Heart left ventricle (tissue), 13 donors: ENCODE measurements around the gene TIMM17A.

ENCODE experiments used
- CTCF ChIP-seq, 12 donors: fragments of 200-600 bp; sonication (generic) in 4 of 12; IDR thresholded peaks; one replicate each; pipeline versions ENCODE4 v1.5.0 to v1.8.0; 2018 to 2022; ENCODE audit warnings: antibody characterized with exemption in 12 of 12, mild to moderate bottlenecking in 5 of 12
- POLR2A ChIP-seq, 2 donors: fragments of 450-650 bp; IDR thresholded peaks; one replicate each; pipeline ENCODE4 v1.6.1; 2017; ENCODE audit warnings: antibody characterized with exemption in 2 of 2, mild to moderate bottlenecking in 2 of 2, moderate library complexity in 2 of 2
- donor health status: ischemic (EF 13 %, LVEDD 7.1; RV severe dilation, severe dysfunction).
- donor health status: DM: no; HTN: yes; CAD: no.
- donor health status: DM: no; HTN: no; CAD: no.
- donor health status: ischemic (EF 25% LVEDD 6.9; RV normal size, moderate dysfunction).
- donor health status: ischemic (EF 25% LVEDD 5.7; RV mildly dilated, moderate dysfunction).
- donor health status: ischemic (EF 35%, LVEDD 5.7; RV mildly dilated, moderate dysfunction).
- donor health status: nonischemic (EF 11% LVEDD 7.7; RV severe dilation, severe dysfunction).
- donor health status: DM: yes; HTN: yes; CAD: no.
- donor health status: PGD.
- donor health status: ischemic (EF 29% LVEDD 5.4; RV normal size, mild dysfunction).
- donor health status: nonischemic (EF 23%, LVEDD 6.1; RV moderate dilation, normal function).

GRCh38 chr1:202010180-202011015 is 55.1 kb downstream of the TIMM17A start, which contains the start of gene ELF3:
- no peak for TF ChIP-seq CTCF (IDR thresholded peaks at IDR 0.05)
- TF ChIP-seq POLR2A (IDR thresholded peaks at IDR 0.05) = no peak
